Muscle layer of duodenum (tissue), 2 donors: ENCODE results near the gene CHST6.
"Not testable (repeated sequence)": the region's sequence is repeated elsewhere in the genome, so short reads cannot be mapped to it uniquely, and the experiment has no call there.

Experiments used
- H3K27ac ChIP-seq: one replicate; pipeline ENCODE4 v1.7.0; 2013; ENCODE audit warnings: mild to moderate bottlenecking, low read length
- H3K27me3 ChIP-seq: one replicate; pipeline ENCODE4 v1.7.0; 2013; ENCODE audit warnings: low read depth, mild to moderate bottlenecking, control low read depth, low read length
- H3K36me3 ChIP-seq, 2 donors: one replicate each; pipeline ENCODE4 v1.7.0; 2013; ENCODE audit warnings: low read length in 2 of 2, control low read depth in 1 of 2, mild to moderate bottlenecking in 1 of 2; ENCODE audit not compliant: insufficient read depth in 2 of 2, control insufficient read depth in 1 of 2
- H3K4me1 ChIP-seq, 2 donors: one replicate each; pipeline ENCODE4 v1.7.0; 2013; ENCODE audit warnings: low read length in 2 of 2, mild to moderate bottlenecking in 2 of 2, control low read depth in 1 of 2, moderate library complexity in 1 of 2; ENCODE audit not compliant: insufficient read depth in 2 of 2, control insufficient read depth in 1 of 2
- H3K4me3 ChIP-seq, 2 donors: one replicate each; pipeline ENCODE4 v1.7.0; 2013; ENCODE audit warnings: low read length in 2 of 2, low read depth in 1 of 2, mild to moderate bottlenecking in 1 of 2
- H3K9me3 ChIP-seq, 2 donors: one replicate each; pipeline ENCODE4 v1.7.0; 2013; ENCODE audit warnings: low read length in 2 of 2, control low read depth in 1 of 2, mild to moderate bottlenecking in 1 of 2; ENCODE audit not compliant: control insufficient read depth in 1 of 2
- donor health status: healthy.

CHST6 gene

DNA sequence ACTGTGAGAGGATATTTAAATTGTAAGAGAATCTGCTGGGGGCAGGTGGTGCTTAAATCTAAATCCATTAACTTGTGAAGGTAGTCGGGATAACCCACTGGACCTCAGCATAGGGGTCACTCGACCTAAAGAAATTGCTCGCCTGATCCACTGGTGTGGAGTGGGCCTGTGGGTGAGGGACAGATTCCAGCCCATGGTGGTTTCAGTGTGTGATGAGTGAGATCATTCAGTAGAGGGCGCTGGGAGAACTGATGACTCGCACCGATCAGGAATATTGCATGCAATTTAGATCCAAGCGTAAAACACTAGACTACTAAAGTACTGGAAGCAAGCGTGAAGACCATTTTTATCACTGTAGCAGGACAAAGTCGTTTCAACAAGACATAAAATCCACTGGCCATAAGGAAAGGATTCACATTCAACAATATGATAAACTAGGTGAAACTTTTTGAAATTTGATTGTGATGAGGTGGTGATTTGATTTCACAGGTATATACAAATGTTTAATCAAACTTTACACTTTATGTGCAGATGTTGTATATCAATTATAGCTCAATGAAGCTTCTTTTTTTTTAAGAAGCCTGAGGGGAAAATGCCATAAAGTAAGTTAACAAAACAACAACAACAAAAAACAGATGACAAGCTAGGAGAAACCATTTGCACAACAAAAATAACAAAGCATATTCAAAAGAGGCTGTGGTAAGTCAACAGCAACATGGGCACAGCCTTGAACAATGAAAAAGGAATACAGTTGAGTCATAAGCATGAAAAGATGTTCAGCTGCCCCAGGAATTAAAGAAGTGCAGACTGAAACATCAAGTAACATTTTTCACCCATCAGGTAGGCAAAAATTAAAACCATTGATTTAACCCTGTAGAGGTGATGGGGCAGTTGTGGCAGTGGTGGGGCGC lies 23.3 kb downstream of the CHST6 start:
- Histone ChIP-seq H3K9me3 (no peaks in the 10 kb centered on the region), H3K27ac (no peak overlapping the region), H3K36me3 (no peaks in the 10 kb centered on the region), H3K4me3 (no peak overlapping the region), H3K4me1 (no peaks in the 10 kb centered on the region), H3K27me3 (no peaks in the 10 kb centered on the region)

DNA sequence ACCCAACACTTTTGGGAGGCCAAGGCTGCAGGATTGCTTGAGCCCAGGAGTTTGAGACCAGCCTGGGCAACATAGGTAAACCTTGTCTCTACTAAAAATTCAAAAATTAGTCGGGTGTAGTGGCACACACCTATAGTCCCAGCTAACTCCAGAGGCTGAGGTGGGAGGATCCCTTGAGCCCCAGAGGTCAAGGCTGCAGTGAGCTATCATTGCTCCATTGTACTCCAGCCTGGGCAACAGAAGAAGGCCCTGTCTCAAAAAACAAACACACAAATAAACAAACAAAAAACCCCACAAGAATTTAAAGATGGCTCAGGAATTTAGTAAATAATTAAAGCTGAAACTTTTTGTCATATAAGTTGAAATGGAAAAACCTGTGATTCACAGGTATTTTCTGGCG lies 28.5 kb downstream of the CHST6 start:
- H3K4me3 ChIP-seq, result no peak overlapping the region
- H3K9me3 ChIP-seq, result no peaks in the 10 kb centered on the region
- H3K4me1 ChIP-seq, result peaks cover 6 to 10% of the 10 kb centered on the region in 2 donors
- no peaks in the 10 kb centered on the region for H3K27me3 ChIP-seq
- H3K36me3 ChIP-seq, result peaks cover 0 to 3% of the 10 kb centered on the region in 2 donors
- no peak overlapping the region for H3K27ac ChIP-seq

DNA sequence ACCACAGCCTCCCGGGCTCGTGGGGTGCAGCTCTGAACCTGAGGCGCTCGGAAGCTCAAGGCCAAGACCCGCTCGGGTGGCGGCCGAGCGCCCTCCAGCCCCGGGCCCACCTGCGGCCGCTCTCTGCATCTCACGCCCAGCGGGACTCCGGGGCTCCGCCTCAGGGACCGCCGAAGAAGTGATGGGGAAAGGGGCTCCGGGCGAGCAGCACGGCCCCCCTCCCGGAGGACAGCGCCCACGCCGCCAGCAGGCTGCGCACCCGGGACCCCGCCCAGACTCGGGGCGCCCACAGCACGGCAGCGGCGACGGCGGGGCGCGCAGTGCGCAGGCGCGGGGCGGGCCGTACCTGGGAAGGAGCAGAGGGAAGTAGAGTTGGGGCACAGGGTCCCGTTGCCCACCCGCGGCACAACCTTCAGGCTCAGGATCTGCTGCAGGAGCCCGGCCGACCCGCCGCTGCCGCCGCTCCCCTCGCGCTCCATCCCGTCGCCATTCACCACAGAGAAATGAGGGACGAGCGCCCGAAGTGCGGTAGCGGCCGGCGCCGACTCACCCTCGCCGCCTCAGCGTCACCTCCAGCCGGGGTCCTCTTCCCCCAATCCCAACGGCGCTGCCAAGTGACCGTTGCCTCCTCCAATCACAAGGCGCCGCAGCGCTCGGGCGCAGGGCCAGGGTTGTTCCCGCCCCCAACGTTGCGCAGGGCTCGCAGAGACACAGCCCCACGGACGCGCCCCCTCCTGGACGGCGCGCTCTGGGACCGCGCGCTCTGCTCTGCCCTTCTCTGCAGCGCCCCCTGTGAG lies 30.9 kb downstream of the CHST6 start, which contains the start of gene TMEM170A:
Gene TMEM170A (minus strand): TSS at position 568 of the 797 bp plus-strand sequence. CDS start 89 bp downstream, at position 479.
- H3K36me3 ChIP-seq, result peaks cover 0 to 3% of the 10 kb centered on the region in 2 donors
- H3K4me3 ChIP-seq, result peak within 1 kb of the TSS; percentile 59 to 91
- no peaks in the 10 kb centered on the region for H3K27me3 ChIP-seq
- peaks cover 15 to 19% of the 10 kb centered on the region in 2 donors for H3K4me1 ChIP-seq
- H3K9me3 ChIP-seq, result no peaks in the 10 kb centered on the region
- peak within 1 kb of the TSS; percentile 76 for H3K27ac ChIP-seq

DNA sequence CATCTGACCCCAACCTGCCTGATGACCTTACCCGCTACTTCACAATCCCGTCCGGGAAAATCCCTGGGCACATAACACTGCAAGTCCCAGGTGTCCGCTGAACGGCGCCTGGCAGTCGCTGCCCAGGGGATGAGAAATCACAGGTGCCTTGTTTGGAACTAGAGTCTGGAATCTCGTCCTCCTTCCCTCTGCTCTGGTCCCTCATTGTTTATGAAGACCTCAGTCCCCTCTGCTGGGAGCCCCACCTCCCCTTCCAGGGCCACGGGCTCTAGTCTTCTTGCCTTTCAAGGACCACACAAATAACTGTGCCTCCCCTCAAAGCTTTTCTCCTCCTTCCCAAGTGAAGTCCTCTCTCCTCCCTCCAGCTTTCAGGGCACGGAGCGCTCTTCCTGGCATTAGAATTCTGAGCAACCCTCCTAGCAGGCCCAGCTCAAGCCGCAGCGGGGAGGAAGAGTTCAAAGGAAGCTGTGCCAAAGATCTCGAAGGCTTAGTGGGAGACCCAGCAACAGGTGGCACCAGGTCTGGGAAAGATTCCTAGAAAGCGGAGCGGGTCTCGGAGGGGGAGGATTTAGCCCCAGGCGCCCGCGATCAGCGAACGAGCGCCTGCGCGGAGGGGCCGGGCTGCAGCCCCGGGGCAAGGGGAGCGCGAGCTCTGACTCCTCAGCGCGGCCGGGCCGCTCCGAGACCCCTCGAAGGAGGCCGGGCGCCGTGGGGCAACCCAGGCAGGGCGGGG lies 31.7 kb downstream of the CHST6 start:
- Histone ChIP-seq H3K4me1 (peaks cover 15 to 19% of the 10 kb centered on the region in 2 donors), H3K4me3 (peak overlapping the region; percentile 59 to 91), H3K27ac (peak overlapping the region; percentile 76)
- not testable (repeated sequence) for H3K36me3 ChIP-seq, H3K9me3 ChIP-seq, H3K27me3 ChIP-seq

GRCh38 chr16:75462806-75463205 lies 32.4 kb downstream of the CHST6 start:
- Histone ChIP-seq H3K4me1 (peaks cover 15 to 19% of the 10 kb centered on the region in 2 donors), H3K4me3 (peak overlapping the region; percentile 59 to 91), H3K36me3 (peaks cover 0 to 3% of the 10 kb centered on the region in 2 donors), H3K9me3 (no peaks in the 10 kb centered on the region), H3K27ac (peak overlapping the region; percentile 76), H3K27me3 (no peaks in the 10 kb centered on the region)

DNA sequence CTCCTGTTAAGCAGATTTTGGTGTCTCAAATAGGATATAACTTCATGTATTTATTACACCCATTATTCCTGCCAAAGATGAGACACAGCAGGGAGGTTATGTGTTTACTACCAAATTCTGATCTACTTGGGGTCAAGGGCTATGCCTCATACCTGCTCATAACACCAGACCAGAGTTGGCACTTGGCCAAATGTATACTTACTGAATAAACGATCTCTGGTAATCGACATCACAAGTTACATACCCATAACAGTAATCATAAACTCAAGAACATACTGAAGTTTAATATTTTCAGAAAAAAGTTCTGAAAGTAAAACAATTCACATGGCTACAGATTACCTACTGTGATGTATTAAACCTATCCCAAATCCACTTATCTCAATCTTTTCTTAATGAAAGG lies 33.7 kb downstream of the CHST6 start:
- H3K36me3 ChIP-seq, result peaks cover 0 to 3% of the 10 kb centered on the region in 2 donors
- no peak overlapping the region for H3K27ac ChIP-seq
- no peak overlapping the region for H3K4me3 ChIP-seq
- peaks cover 15 to 19% of the 10 kb centered on the region in 2 donors for H3K4me1 ChIP-seq
- H3K27me3 ChIP-seq, result no peaks in the 10 kb centered on the region
- no peaks in the 10 kb centered on the region for H3K9me3 ChIP-seq

GRCh38 chr16:75460446-75460845 lies 34.8 kb downstream of the CHST6 start:
- Histone ChIP-seq H3K36me3 (peaks cover 0 to 3% of the 10 kb centered on the region in 2 donors), H3K4me1 (peaks cover 15 to 19% of the 10 kb centered on the region in 2 donors), H3K4me3 (no peak overlapping the region), H3K27me3 (no peaks in the 10 kb centered on the region), H3K9me3 (no peaks in the 10 kb centered on the region), H3K27ac (no peak overlapping the region)

GRCh38 chr16:75459691-75460090 lies 35.5 kb downstream of the CHST6 start:
- Histone ChIP-seq H3K4me3 (no peak overlapping the region), H3K4me1 (peaks cover 15 to 19% of the 10 kb centered on the region in 2 donors), H3K36me3 (peaks cover 0 to 3% of the 10 kb centered on the region in 2 donors), H3K27ac (no peak overlapping the region), H3K9me3 (no peaks in the 10 kb centered on the region), H3K27me3 (no peaks in the 10 kb centered on the region)

DNA sequence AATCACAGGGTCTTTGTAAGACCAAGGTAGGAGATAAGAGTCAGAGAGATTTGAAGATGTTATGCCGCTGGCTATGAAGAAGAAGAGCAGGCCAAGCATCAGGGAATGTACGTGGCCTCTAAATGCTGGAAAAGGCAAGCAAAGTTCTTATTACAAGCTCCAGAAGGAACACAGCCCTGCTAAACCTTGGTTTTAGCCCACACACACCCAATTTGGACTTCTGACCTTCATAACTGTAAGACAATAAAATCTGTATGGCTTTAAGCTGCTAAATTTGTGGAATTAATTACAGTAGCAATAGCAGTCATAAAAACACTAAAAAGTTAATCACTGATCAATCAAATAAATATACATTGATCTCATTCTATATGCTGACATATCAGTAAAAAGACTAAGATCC lies 36.8 kb downstream of the CHST6 start:
- H3K27me3 ChIP-seq, result no peaks in the 10 kb centered on the region
- H3K36me3 ChIP-seq, result no peaks in the 10 kb centered on the region
- no peak overlapping the region for H3K4me3 ChIP-seq
- H3K27ac ChIP-seq, result no peak overlapping the region
- H3K4me1 ChIP-seq, result peaks cover 16 to 17% of the 10 kb centered on the region in 2 donors
- no peaks in the 10 kb centered on the region for H3K9me3 ChIP-seq

- Histone ChIP-seq H3K9me3 (no peaks in the 10 kb centered on the region), H3K27ac (no peak overlapping the region), H3K4me3 (no peak overlapping the region), H3K27me3 (no peaks in the 10 kb centered on the region), H3K4me1 (peaks cover 13 to 18% of the 10 kb centered on the region in 2 donors), H3K36me3 (no peaks in the 10 kb centered on the region)
These were observed 37.2 kb downstream of the CHST6 start for GRCh38 chr16:75458029-75458428.
